HL-60 (cell line): ENCODE results near the gene TMEM258.

Experiments used
- DNase-seq, 2 experiments: peaks; one replicate each; pipeline ENCODE4 v3.0.0-alpha.2; 2010 to 2020; ENCODE audit warnings: low read depth in 1 of 2, low spot score in 1 of 2
- H3K27ac ChIP-seq: fragments of 250-450 bp; sonication (Bioruptor Pico); replicated peaks from 2 replicates; pipeline ENCODE4 v1.5.1; 2020; ENCODE audit warnings: mild to moderate bottlenecking, moderate library complexity
- H3K27me3 ChIP-seq: fragments of 250-450 bp; sonication (Bioruptor Pico); 2 replicates; pipeline ENCODE4 v1.5.1; 2021; ENCODE audit warnings: mild to moderate bottlenecking, moderate library complexity; ENCODE audit not compliant: insufficient read depth, poor library complexity, severe bottlenecking
- H3K4me3 ChIP-seq: replicated peaks from 2 replicates; pipeline ENCODE4 v1.5.1; 2011; ENCODE audit warnings: mild to moderate bottlenecking, control low read depth, low read length; ENCODE audit not compliant: insufficient read depth
- CTCF ChIP-seq: IDR thresholded peaks from one replicate; pipeline ENCODE4 v1.5.1; 2011; ENCODE audit warnings: low read length, control low read depth, inconsistent platforms; ENCODE audit not compliant: insufficient read depth
- GABPA ChIP-seq: IDR thresholded peaks from 2 replicates; pipeline ENCODE4 v1.6.1; 2012; ENCODE audit warnings: low read depth
- POLR2AphosphoS5 ChIP-seq: IDR thresholded peaks from 2 replicates; pipeline ENCODE4 v1.6.1; 2012; ENCODE audit warnings: low read depth
- REST ChIP-seq: IDR thresholded peaks from 2 replicates; pipeline ENCODE4 v1.6.1; 2012; ENCODE audit warnings: low read depth; ENCODE audit not compliant: insufficient replicate concordance
- SPI1 ChIP-seq: IDR thresholded peaks from 2 replicates; pipeline ENCODE4 v1.6.1; 2012; ENCODE audit warnings: low read depth, mild to moderate bottlenecking, borderline replicate concordance

Gene TMEM258

GRCh38 chr11:61765550-61766253 lies 26.7 kb downstream of the TMEM258 start:
- no peak for TF ChIP-seq CTCF
- no peak for TF ChIP-seq REST
- no peak for TF ChIP-seq SPI1
- Histone ChIP-seq H3K4me3 (no peak overlapping the region), H3K27ac (no peak overlapping the region), H3K27me3 (peaks cover 3% of the 10 kb centered on the region)
- no peak for DNase-seq

- peaks cover 3% of the 10 kb centered on the region for H3K27me3 ChIP-seq
- TF ChIP-seq CTCF (no peak), REST (no peak), GABPA (no peak), POLR2AphosphoS5 (no peak), SPI1 (no peak)
- H3K4me3 ChIP-seq: no peak overlapping the region
- DNase-seq: no peak
- no peak overlapping the region for H3K27ac ChIP-seq
These were observed 27.7 kb downstream of the TMEM258 start for GRCh38 chr11:61764606-61765260.

GRCh38 chr11:61763930-61764605 lies 28.3 kb downstream of the TMEM258 start:
- no peak overlapping the region for H3K27ac ChIP-seq
- DNase-seq: no peak
- no peak for TF ChIP-seq REST
- no peak for TF ChIP-seq POLR2AphosphoS5
- TF ChIP-seq SPI1: no peak
- no peak for TF ChIP-seq CTCF
- no peak for TF ChIP-seq GABPA
- H3K4me3 ChIP-seq: no peak overlapping the region
- peaks cover 3% of the 10 kb centered on the region for H3K27me3 ChIP-seq
